Neural cell (in vitro differentiated cells): ENCODE data around the gene CDC5L. TPM values are rescaled to one million over a fixed set of nuclear protein-coding genes. Genes with fewer than 3 reads are reported as not detected.

Experiments used
- H2AFZ ChIP-seq: fragments of 200-600, 300-800 bp; sonication (generic), shearing (Covaris generic); 2 replicates; pipeline ENCODE4 v1.6.0; 2014; ENCODE audit warnings: low read depth, mild to moderate bottlenecking, antibody characterized with exemption, low read length, moderate library complexity
- H3F3A ChIP-seq: fragments of 200-600 bp; shearing (Covaris generic); 2 replicates; pipeline ENCODE4 v1.6.1; 2016; ENCODE audit warnings: mild to moderate bottlenecking, moderate library complexity, mixed read lengths, antibody characterized with exemption, low read length; ENCODE audit not compliant: insufficient read depth, poor library complexity, severe bottlenecking
- H3K27ac ChIP-seq: fragments of 200-600, 300-800 bp; sonication (generic), shearing (Covaris generic); 2 replicates; pipeline ENCODE4 v1.5.1; 2014; ENCODE audit warnings: mild to moderate bottlenecking, low read length, moderate library complexity
- H3K27me3 ChIP-seq: fragments of 300-800, 200-600 bp; sonication (generic), shearing (Covaris generic); 2 replicates; pipeline ENCODE4 v1.6.0; 2014; ENCODE audit warnings: mild to moderate bottlenecking, low read depth, low read length, moderate library complexity; ENCODE audit not compliant: insufficient read depth
- H3K36me3 ChIP-seq: fragments of 300-800, 200-600 bp; sonication (generic), shearing (Covaris generic); 2 replicates; pipeline ENCODE4 v1.5.1; 2014; ENCODE audit warnings: mild to moderate bottlenecking, antibody characterized with exemption, low read length, moderate library complexity; ENCODE audit not compliant: insufficient read depth
- H3K4me2 ChIP-seq: fragments of 300-800, 200-600 bp; sonication (generic), shearing (Covaris generic); 2 replicates; pipeline ENCODE4 v1.6.0; 2014; ENCODE audit warnings: mild to moderate bottlenecking, low read length
- H3K4me3 ChIP-seq: fragments of 300-800, 200-600 bp; sonication (generic), shearing (Covaris generic); 2 replicates; pipeline ENCODE4 v1.5.1; 2014; ENCODE audit warnings: mild to moderate bottlenecking, low read length, moderate library complexity
- H3K79me2 ChIP-seq: fragments of 200-600 bp; shearing (Covaris generic); replicated peaks from 2 replicates; pipeline ENCODE4 v1.6.0; 2014; ENCODE audit warnings: mild to moderate bottlenecking, low read length, moderate library complexity; ENCODE audit not compliant: insufficient read depth
- H3K9ac ChIP-seq: fragments of 300-800, 200-600 bp; sonication (generic), shearing (Covaris generic); 2 replicates; pipeline ENCODE4 v1.6.1; 2016; ENCODE audit warnings: mild to moderate bottlenecking, low read length, mixed read lengths
- H3K9me2 ChIP-seq: fragments of 200-600 bp; shearing (Covaris generic); 2 replicates; pipeline ENCODE4 v1.6.1; 2016; ENCODE audit warnings: mild to moderate bottlenecking, low read length, mixed read lengths; ENCODE audit not compliant: insufficient read depth
- H3K9me3 ChIP-seq: fragments of 200-600, 300-800 bp; sonication (generic), shearing (Covaris generic); 2 replicates; pipeline ENCODE4 v1.6.1; 2016; ENCODE audit warnings: mild to moderate bottlenecking, mixed run types, low read length, moderate library complexity, mixed read lengths
- H4K20me1 ChIP-seq: fragments of 200-600 bp; shearing (Covaris generic); 2 replicates; pipeline ENCODE4 v1.6.1; 2016; ENCODE audit warnings: mild to moderate bottlenecking, mixed run types; ENCODE audit not compliant: insufficient read depth
- CTCF ChIP-seq: fragments of 450-650 bp; IDR thresholded peaks from 2 replicates; pipeline ENCODE4 v1.5.1; 2014; ENCODE audit warnings: antibody characterized with exemption, mild to moderate bottlenecking, moderate library complexity; ENCODE audit not compliant: poor library complexity, severe bottlenecking
- EP300 ChIP-seq: fragments of 450-650 bp; conservative IDR thresholded peaks from 2 replicates; pipeline ENCODE4 v1.6.1; 2014; ENCODE audit warnings: antibody characterized with exemption, mild to moderate bottlenecking, moderate library complexity; ENCODE audit not compliant: poor library complexity, severe bottlenecking
- EZH2 ChIP-seq: fragments of 200-600, 300-800 bp; shearing (Covaris generic), sonication (generic); IDR thresholded peaks from 2 replicates; pipeline ENCODE4 v1.6.1; 2014; ENCODE audit warnings: antibody characterized with exemption, low read length, borderline replicate concordance, mild to moderate bottlenecking; ENCODE audit not compliant: insufficient read depth, poor library complexity, severe bottlenecking
- MXI1 ChIP-seq: fragments of 450-650 bp; conservative IDR thresholded peaks from 2 replicates; pipeline ENCODE4 v1.6.1; 2014; ENCODE audit warnings: antibody characterized with exemption, mild to moderate bottlenecking; ENCODE audit not compliant: poor library complexity, severe bottlenecking
- POLR2AphosphoS5 ChIP-seq: IDR thresholded peaks from 2 replicates; pipeline ENCODE4 v1.6.1; 2012
- RAD21 ChIP-seq: fragments of 450-650 bp; conservative IDR thresholded peaks from 2 replicates; pipeline ENCODE4 v1.6.1; 2014; ENCODE audit warnings: antibody characterized with exemption, mild to moderate bottlenecking, moderate library complexity
- REST ChIP-seq: IDR thresholded peaks from 2 replicates; pipeline ENCODE4 v1.6.1; 2012; ENCODE audit warnings: borderline replicate concordance
- SMC3 ChIP-seq: fragments of 450-650 bp; conservative IDR thresholded peaks from 2 replicates; pipeline ENCODE4 v1.6.1; 2014; ENCODE audit warnings: antibody characterized with exemption, mild to moderate bottlenecking, moderate library complexity; ENCODE audit not compliant: poor library complexity
- TAF1 ChIP-seq: IDR thresholded peaks from 2 replicates; pipeline ENCODE4 v1.6.1; 2012; ENCODE audit warnings: low read depth
- polyA plus RNA-seq: library from polyadenylated mRNA; depleted of rRNA; stranded (reverse); fragments of >200 nt; gene quantifications from 2 replicates; pipeline ENCODE4 v1.2.3, GENCODE V29; 2014

Gene CDC5L
- polyA plus RNA-seq, 1 donor from 2014 or later = 28.9 TPM

GRCh38 chr6:44353336-44353735 is 34.2 kb upstream of the CDC5L start:
- Histone ChIP-seq H3K9ac (no peak overlapping the region), H3K4me2 (no peak overlapping the region), H3K27ac (no peak overlapping the region), H3F3A (no peaks in the 10 kb centered on the region), H3K9me2 (no peaks in the 10 kb centered on the region), H3K79me2 (no peaks in the 10 kb centered on the region), H3K4me3 (no peak overlapping the region), H4K20me1 (no peaks in the 10 kb centered on the region), H2AFZ (no peak overlapping the region), H3K27me3 (no peaks in the 10 kb centered on the region), H3K36me3 (no peaks in the 10 kb centered on the region), H3K9me3 (peaks cover 3% of the 10 kb centered on the region)
- no peak for TF ChIP-seq POLR2AphosphoS5
- TF ChIP-seq CTCF = no peak
- TF ChIP-seq TAF1 = no peak
- TF ChIP-seq EZH2 = no peak
- no peak for TF ChIP-seq SMC3
- TF ChIP-seq EP300 = no peak
- TF ChIP-seq MXI1 = no peak
- no peak for TF ChIP-seq REST
- no peak for TF ChIP-seq RAD21

- Histone ChIP-seq H3K9ac (no peak overlapping the region), H3K79me2 (no peaks in the 10 kb centered on the region), H3K36me3 (no peaks in the 10 kb centered on the region), H4K20me1 (no peaks in the 10 kb centered on the region), H3K27me3 (no peaks in the 10 kb centered on the region), H3K4me2 (no peak overlapping the region), H3F3A (no peaks in the 10 kb centered on the region), H2AFZ (no peak overlapping the region), H3K27ac (no peak overlapping the region), H3K4me3 (no peak overlapping the region), H3K9me2 (no peaks in the 10 kb centered on the region), H3K9me3 (peaks cover 3% of the 10 kb centered on the region)
- TF ChIP-seq EZH2 = no peak
- TF ChIP-seq REST = no peak
- TF ChIP-seq CTCF = no peak
- TF ChIP-seq SMC3 = no peak
- TF ChIP-seq TAF1 = no peak
- TF ChIP-seq POLR2AphosphoS5 = no peak
- TF ChIP-seq RAD21 = no peak
- no peak for TF ChIP-seq MXI1
- no peak for TF ChIP-seq EP300
Measured at GRCh38 chr6:44355640-44356039, 31.9 kb upstream of the CDC5L start.
